WTC11 (cell line): ENCODE results near the gene TAF7L.

ENCODE experiments used
- ATF1 ChIP-seq: sonication (generic); formaldehyde crosslinking; IDR thresholded peaks from 2 replicates; pipeline ENCODE4 v1.8.1; 2023; ENCODE audit warnings: mild to moderate bottlenecking, moderate library complexity, missing genetic modification reagents
- CTCF ChIP-seq: fragments of 200-600 bp; IDR thresholded peaks from 2 replicates; pipeline ENCODE4 v1.8.0; 2022; ENCODE audit warnings: antibody characterized with exemption
- NFYB ChIP-seq: sonication (generic); formaldehyde crosslinking; conservative IDR thresholded peaks from 2 replicates; pipeline ENCODE4 v1.8.0; 2022; ENCODE audit warnings: low read depth, missing genetic modification reagents
- TF ChIP-seq, protein P1 (sequence below): sonication (generic); formaldehyde crosslinking; conservative IDR thresholded peaks from 2 replicates; pipeline ENCODE4 v1.8.1; 2023; ENCODE audit warnings: mild to moderate bottlenecking, low read depth, missing genetic modification reagents, moderate library complexity

GRCh38 chrX:101276238-101276637, 14.9 kb downstream of the TAF7L start:
- TF ChIP-seq CTCF: no peak
- TF ChIP-seq ATF1: no peak
- no peak for TF ChIP-seq NFYB (CRISPR knock-in tag)
- TF ChIP-seq, protein P1, sequence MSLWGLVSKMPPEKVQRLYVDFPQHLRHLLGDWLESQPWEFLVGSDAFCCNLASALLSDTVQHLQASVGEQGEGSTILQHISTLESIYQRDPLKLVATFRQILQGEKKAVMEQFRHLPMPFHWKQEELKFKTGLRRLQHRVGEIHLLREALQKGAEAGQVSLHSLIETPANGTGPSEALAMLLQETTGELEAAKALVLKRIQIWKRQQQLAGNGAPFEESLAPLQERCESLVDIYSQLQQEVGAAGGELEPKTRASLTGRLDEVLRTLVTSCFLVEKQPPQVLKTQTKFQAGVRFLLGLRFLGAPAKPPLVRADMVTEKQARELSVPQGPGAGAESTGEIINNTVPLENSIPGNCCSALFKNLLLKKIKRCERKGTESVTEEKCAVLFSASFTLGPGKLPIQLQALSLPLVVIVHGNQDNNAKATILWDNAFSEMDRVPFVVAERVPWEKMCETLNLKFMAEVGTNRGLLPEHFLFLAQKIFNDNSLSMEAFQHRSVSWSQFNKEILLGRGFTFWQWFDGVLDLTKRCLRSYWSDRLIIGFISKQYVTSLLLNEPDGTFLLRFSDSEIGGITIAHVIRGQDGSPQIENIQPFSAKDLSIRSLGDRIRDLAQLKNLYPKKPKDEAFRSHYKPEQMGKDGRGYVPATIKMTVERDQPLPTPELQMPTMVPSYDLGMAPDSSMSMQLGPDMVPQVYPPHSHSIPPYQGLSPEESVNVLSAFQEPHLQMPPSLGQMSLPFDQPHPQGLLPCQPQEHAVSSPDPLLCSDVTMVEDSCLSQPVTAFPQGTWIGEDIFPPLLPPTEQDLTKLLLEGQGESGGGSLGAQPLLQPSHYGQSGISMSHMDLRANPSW (CRISPR knock-in tag): no peak
